HG03039 (cell line): ENCODE data around the gene ATP1A2.
"Not testable (repeated sequence)": the region's sequence is repeated elsewhere in the genome, so short reads cannot be mapped to it uniquely, and the experiment has no call there.

ENCODE experiments used
- ATAC-seq: cut with Tn5 transposase; IDR thresholded peaks from one replicate; pipeline ENCODE4 v1.9.1; 2021; ENCODE audit warnings: mild to moderate bottlenecking, moderate library complexity; ENCODE audit not compliant: unreplicated experiment

ATP1A2 gene

DNA sequence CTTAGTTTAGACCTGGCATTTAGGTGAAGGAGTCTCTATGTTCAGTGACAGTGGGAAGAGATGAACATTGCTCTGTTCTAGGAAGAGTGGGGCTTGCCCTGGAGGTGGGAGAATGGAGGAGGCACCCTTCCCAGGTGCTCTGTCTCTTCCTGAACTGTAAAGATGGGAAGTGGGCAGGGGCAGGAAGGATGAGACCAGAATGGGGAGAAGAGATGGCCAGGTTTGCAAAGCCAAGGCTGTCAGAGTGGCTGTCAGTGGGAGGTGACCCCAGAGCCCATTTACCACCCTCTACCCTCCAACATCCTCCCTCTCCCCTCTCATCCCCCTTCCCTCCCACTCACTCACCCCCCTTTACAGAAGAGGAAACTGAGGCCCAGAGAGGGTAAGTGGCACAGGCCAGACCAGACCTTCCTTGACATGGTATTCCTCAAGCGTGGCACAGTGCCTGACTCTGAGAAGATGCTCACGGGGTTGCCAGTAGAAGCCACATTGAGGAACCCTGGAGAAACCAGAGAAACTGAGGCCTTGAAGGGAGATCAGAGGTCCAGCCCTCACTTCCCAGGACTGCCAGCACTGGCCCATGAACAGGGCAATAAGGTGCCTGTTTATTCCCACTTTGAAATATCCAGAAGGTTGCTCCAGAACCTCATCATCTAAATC is 15.7 kb upstream of the ATP1A2 start:
- no peak for ATAC-seq

DNA sequence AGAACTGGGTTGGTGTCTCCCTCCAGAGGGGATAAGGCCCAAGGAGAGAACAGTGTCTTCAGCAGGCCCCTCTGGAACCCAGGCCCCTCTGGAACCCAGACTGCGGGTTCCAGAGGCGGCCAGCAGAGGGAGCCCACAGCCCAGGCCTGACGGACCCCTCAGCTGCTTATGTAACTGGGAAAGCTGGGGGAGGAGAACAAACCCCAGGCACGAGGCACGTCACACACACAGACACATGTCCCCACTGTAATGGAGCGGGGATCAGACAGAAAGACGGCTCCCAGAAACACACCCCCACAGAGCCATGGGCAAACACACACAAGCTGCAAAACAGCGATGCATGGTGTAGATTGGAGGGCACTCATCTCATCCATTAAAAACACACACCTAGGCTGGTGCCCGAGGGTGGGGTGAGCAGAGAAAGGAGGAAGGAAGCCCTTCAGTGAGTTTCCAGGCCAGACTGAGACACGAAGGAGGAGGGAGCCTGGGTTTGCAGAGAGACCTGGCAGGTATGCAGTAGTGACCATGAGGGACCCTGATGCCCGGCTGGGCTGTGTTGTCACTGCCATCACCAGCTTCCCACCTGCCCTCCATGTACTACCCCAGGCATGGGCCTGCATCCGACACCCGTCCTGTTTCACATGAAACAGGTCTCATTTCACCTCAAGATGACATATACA is 14.4 kb upstream of the ATP1A2 start:
- ATAC-seq, result peak; percentile 18

DNA sequence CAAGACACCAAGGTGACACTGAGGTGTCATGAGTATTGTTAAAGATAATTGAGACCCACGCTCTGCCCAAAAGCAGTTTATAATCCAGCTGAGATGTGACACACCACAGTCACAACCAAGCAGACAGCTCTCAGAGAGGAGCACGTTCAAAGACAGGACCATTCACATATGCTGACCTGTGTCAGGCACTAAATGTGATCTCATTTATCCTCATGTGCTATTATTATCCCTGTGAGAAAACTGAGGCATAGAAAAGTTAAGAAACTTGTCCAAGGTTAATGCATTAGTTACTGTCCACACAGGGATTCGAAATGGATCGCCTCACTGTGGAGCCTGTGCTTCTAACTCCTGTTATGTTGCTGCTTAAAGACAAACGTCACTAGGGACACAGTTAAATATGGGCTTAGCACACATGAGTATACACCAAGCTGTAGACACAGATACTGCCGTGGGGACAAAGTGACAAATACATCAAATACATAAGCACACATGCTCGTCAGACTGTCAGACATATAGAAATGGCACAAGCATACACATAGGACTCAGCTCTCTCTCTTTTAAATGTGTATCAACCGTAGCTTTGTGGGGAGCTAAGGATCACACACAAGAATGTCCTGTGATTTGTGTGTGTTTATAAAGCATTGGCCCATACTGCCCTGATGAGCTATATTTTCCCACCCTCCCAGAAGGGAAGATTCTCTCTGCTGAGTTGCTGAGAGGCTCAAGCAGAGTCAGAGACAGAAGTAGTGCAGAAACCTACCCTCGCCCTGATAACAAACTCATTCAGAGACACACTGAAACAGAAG is 13.6 kb upstream of the ATP1A2 start:
- ATAC-seq, result no peak

DNA sequence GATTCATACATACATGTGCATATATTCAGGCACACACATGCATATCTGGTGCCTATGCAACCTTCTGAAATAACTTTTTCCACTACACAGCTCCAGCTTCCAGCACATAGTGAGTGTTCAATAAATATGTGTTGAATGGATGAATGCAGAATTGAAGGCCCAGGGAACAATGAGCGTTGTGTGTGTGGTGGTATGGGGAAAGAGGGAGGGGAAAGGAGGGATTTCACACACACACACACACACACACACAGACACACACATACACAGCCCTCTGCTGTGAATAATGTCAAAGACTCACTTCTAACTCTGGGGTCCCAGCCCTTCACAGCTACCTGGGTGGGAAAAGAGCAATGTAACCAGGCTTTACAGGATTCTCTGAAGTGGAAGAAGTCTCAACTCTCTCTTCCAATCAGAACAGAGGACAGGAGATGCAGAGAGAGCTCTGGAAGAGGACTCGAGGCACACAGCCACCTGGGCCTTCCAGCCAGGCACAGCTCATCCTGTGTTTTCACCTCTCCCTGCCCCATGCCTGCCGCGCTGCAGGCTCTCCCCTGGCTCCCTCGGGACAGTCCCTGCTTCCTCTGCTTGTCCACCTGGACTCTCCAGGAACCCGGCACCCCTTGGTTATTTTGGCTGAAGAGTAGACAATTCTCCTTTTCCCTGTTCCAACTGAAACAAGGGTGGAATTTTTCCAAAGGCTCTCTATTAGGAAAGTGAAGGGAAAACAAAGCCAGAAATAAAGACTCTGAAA is 11.7 kb upstream of the ATP1A2 start:
- no peak for ATAC-seq

DNA sequence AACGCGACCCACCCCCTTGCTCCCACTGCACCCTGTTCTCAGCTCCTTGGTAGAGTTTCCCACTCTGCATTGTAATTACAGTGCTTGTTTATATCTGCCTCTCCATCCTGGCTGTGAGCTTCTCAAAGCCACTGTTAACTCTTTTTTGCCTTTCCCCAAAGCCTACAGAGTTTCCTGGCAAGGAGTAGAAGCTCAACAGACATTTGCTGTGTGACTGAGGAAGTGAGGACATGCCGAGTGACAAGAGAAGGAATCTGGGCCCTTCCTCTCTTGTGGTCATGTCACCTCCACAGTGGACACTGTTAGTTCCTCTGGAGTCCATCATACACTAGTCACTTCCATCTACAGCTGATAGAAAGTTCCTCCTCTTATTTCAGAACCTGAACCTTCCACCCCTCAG is 11.1 kb upstream of the ATP1A2 start:
- no peak for ATAC-seq

DNA sequence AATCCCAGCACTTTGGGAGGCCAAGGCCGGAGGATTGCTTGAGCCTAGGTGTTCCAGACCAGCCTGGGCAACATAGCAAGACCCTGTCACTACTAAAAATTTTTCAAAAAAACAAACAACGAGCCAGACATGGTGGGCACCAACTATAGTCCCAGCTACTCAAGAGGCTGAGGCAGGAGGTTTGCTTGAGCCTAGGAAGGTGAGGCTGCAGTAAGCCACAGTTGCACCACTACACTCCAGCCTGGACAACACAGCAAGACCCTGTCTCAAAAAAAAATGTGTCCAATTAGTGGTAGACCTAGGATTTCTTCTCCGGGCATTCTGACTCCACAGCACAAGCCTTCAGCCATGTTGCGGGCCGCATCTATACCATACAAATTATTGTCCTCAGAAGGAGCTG is 10.4 kb upstream of the ATP1A2 start:
- ATAC-seq, result no peak

DNA sequence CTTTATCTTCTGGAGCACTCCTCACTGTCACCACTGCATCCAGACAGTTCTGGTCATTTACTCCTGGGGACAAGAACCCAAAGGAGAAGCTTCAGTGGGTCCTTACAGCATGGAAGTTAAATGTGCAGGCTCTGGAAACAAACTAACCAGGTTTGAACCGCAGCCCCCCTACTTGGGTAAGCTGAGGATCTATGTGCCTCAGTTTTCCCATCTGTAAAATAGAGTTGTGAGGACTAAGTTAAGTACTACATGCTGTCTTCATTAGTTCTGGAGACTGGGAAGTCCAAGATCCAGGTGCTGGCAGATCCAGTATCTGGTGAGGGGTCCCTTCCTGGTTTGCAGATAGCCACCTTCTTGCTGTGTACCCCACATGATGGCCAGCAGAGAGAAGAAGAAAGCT is 8.0 kb upstream of the ATP1A2 start:
- ATAC-seq, result no peak

DNA sequence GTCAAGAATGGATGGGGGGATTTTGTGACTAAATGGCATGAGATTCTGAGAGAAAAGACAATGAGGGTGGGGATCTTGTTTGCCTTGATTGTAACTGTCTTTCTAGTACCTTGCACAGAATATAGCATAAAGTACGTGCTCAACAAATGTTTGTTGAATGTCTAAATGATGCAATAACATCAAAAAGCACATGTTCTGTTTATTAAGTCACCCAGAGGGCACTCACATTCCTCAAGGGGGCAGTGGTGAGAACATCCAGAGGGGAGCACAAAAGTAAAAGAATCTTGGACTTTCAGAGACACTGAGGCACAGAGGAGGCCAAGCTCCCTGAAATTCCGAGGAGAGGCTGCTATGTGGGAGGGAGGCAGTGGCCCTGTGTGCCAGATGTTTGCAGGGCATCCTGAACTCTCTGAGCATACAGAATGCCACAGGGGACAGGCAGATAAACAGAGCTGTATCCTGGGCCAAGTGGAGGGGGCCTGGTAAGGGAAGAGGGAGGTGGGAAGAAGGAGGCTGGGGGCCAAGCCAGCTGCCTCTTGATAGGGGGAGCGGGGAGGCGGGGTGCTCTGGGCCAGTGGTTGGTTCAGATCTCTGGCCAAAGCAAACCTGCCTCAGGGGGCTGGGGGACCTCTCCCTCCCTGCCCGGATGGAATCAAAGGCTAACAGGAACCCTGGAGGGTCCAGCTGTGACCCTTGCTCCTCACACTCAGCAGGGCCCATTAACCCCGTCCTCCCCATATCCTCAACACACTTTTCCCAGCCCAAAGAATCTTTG is 6.5 kb upstream of the ATP1A2 start:
- ATAC-seq, result no peak

DNA sequence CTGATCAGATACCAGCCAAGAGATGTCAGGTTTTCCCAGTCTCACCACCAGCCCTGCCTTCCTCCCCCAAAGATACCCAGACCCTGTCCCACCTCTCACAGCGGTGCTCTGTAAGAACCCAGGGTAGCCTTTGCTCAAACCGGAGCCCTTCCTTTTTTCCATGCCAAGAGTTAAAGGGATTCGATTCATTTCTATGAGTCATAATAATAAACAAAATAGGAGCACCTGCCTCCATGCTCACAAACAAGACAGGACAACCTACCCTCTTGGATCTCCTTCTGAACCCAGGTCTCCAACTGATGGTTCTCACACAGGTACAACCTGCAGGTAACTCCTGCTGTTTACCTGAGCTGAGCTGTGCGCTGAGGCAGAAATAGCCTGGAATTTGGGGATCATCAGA is 5.9 kb upstream of the ATP1A2 start:
- no peak for ATAC-seq

DNA sequence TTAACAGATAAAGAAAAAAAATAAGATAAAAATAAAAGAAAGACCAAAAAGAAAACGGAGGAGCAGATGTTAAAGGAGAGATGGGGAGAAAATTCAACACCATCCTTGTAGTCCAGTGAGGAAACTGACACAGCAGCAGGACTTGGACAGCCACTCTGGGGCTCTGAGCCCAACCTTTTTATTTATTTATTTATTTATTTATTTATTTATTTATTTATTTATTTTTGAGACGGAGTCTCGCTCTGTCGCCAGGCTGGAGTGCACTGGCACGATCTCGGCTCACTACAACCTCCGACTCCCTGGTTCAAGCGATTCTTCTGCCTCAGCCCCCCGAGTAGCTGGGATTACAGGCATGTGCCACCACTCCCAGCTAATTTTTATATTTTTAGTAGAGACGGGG is 4.1 kb upstream of the ATP1A2 start:
- not testable (repeated sequence) for ATAC-seq

DNA sequence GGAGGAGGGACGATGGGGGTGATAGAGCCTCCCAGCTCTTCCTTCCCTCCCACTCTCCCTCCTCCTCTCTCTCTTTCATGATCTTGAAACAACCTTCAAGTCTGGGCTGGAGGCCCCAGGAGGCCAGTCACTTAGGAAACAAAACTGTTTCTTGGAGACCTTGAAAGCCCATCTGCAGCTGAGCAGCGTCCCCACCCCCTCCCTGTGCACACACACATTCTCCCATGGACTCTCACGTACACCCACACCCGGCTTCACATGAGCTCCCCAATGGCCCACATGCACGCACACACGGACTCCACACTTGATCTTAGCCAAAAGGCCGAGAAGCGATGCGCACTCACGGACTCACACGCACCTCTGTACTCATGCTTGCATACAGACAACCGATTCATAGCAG is 3.2 kb upstream of the ATP1A2 start:
- no peak for ATAC-seq

DNA sequence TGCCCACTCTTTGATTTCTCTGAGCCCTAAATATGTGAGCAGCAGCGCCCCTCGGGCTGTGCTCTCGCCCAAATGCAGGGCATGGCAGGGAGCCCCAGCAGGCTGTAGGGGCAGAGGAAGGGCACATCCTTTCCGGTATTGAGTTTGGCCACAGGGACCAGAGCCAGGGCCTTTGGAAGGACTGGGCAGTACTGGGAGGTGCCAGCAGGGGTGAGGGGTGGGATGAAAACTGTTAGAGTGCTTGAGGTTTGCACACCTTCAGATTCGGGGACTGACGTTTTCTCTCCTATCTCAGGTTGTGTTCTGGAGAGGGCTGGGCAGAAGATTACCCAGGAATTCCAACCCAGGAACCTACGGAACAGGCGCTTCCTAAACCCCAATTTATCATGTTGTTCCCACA is 2.2 kb upstream of the ATP1A2 start:
- no peak for ATAC-seq

DNA sequence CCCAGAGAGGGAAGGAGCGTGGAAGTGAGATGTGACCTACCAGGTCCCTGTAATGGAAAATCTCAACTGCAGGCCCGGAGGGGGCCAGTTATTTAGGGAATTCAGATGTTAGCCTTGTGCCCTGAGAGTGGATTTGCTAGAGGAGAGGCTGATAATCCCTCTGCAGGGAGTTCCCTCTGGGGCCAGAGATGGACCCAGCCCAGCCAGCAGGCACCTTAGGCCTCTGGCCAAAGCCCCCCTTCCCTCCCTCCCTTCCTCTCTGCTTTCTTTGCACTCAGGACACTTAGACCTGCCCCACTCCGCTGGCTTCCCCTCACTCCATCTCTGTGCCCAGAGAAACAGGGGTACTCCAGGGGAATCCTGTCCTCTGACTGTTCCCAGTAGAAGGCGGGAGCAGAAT is 1.5 kb upstream of the ATP1A2 start:
- ATAC-seq, result no peak

DNA sequence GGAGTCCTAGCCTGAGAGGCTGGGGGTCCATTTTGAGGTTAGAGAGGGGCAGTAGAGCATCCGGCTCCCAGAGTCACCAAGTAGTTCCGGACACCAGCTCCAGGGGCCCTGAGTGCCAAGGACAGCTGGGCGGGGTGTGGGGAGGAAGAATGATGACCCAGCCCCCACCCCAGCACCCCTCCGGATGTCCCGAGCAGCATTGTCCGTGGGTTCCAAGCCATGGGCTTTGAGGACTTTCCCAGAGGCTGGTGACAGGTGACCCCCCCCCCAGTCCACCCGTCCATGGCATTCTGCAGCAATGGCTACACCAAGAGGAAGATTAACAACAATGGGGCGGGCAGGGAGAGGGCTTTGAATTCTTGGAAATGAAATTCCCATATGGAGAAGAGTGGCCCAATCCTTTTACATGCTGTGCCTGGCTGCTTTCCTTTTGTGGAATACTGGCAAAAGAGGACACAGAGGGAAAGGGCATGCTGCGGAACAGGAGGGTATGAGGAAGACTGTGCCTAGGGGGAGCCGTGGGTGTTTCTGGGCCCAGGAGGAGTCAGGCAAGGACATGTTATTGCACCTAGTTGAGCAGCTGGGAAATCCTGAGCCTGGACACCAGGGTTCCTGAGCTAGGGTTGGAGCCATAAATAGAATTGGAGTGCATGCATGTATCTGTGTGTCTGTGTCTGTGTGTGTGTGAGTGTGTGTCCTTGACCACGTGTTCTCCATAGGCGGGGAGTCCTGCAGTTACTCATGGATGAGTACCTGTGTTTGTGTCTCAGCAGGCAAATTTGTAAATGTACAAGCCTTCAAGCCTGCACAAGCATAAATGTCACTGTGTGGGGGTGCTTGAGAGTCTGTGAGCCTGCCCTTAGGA is 956 bp downstream of the ATP1A2 start:
- ATAC-seq, result no peak

DNA sequence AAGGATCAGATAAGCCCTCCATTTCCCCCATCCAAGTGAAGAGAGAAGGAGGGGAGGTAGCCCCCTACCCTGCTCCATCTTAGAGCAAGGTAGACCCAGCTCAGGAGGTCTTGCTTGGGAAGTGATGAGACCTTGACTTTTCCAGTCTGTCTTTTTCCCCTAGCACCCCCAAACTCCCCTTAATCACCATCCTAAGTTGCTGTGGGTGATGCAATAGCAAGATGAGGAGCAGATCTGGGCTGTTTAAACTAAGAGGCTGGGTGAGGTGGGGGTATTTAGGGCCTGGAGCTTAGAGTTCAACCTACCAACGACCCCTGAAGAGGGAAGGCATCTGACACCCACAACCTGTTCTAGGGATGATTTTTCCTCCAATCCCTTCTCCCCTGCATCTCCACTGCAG is 1.7 kb downstream of the ATP1A2 start:
- ATAC-seq, result no peak

DNA sequence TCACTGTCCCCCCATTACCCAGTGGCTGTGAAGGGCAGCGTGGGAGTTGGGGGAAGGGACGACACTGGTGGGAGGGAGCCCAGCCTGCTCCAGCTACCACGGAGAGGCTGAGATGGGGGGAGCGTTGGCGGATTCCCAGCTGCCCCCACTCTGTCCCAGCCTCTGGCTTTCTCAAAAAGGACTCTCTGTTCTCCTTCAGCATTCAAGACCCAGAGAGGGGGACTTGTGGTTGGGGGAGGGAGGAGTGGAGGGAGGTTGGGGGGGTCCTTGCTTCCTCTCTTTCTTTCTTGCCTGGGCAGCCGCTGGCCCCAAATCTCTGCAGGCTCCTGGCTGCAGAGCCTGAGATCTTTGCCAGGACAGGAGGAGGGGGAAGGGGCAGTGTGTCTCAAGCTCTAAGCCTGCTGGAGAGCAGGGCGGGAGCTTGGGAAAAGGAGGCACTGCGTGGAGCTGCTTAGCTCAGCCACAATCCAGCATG is 2.2 kb downstream of the ATP1A2 start:
- no peak for ATAC-seq

DNA sequence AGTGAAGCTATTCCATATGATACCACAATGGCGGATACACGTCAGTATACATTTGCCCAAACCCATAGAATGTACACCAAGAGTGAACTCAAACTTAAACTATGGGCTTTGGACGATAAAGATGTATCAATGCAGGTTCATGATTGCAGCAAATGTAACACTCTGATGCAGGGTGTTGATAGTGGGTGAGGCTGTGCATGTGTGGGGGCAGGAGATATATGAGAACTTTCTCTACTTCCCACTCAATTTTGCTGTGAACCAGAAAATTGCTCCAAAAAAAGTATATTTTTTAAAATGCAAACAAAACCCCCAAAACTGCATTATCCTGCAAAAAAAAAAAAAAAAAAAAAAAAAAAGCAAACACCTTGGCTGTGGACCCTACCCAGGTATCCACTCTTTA is 3.4 kb downstream of the ATP1A2 start:
- no peak for ATAC-seq

DNA sequence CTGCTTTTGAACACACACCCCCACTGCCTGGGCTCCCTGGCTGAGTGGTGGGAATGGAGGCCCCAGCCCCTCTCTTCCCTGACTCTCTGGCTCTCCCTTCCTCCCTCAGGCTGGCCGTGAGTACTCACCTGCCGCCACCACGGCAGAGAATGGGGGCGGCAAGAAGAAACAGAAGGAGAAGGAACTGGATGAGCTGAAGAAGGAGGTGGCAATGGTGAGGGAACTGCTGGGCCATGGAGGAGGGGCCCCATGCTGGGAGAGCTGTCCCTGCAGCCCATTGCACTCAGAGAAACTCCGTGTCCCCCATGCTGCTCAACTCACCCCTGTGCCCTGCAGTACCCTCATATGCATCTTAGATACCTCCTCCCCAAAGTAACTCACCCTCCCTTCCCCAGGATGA is 5.2 kb downstream of the ATP1A2 start:
- ATAC-seq, result no peak

DNA sequence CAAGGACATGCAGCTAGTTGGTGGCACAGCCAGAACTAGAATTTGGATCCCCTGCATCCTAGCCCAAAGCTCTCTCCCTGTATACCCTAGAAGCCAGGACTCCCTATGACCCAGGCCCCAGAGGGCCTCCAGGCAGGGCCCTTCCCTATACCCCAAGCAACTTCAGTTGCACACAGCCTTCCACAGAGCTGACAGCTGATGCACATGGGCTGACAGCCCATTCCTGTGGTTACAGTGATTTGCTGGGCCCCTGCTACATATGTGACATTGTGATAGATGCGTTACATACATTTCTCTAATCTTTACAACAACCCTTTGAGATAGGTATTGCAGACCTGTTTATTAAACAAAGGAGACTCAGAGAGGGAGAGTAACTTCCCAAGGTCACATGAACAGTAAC is 5.8 kb downstream of the ATP1A2 start:
- ATAC-seq, result no peak
